Fibroblast of villous mesenchyme (primary cell): ENCODE data around the gene AFMID. TPM values are rescaled to one million over a fixed set of nuclear protein-coding genes. Genes with fewer than 3 reads are reported as not detected.
"Not testable (repeated sequence)": the region's sequence is repeated elsewhere in the genome, so short reads cannot be mapped to it uniquely, and the experiment has no call there.

Experiments used
- DNase-seq: peaks from one replicate; pipeline ENCODE4 v3.0.0-alpha.2; 2010; ENCODE audit warnings: low read depth
- H3K4me3 ChIP-seq: 2 replicates; pipeline ENCODE4 v1.5.1; 2011; ENCODE audit warnings: low read depth, mild to moderate bottlenecking, low read length
- CTCF ChIP-seq: IDR thresholded peaks from 2 replicates; pipeline ENCODE4 v1.5.1; 2012; ENCODE audit warnings: low read depth, mild to moderate bottlenecking, low read length; ENCODE audit not compliant: insufficient read depth
- total RNA-seq: library from RNA; depleted of rRNA; stranded (reverse); fragments of >200 nt; gene quantifications from 2 replicates; pipeline ENCODE4 v1.2.3, GENCODE V29; 2012

AFMID gene
- total RNA-seq, 1 donor = 21.6 TPM

- no peak for DNase-seq
- TF ChIP-seq CTCF = no peak
- H3K4me3 ChIP-seq = no peak overlapping the region
These were observed 63.0 kb downstream of the AFMID start for GRCh38 chr17:78249818-78250806.

GRCh38 chr17:78250891-78251772 is 64.0 kb downstream of the AFMID start:
- peak; percentile 84 for DNase-seq
- peak; percentile 96 for TF ChIP-seq CTCF
- no peak overlapping the region for H3K4me3 ChIP-seq

GRCh38 chr17:78251773-78252103 is 64.6 kb downstream of the AFMID start:
- H3K4me3 ChIP-seq = no peak overlapping the region
- no peak for DNase-seq
- no peak for TF ChIP-seq CTCF

GRCh38 chr17:78252111-78252634 is 65.0 kb downstream of the AFMID start:
- no peak for DNase-seq

GRCh38 chr17:78252701-78253635 is 65.8 kb downstream of the AFMID start:
- no peak for DNase-seq
- no peak for TF ChIP-seq CTCF
- no peak overlapping the region for H3K4me3 ChIP-seq

More at GRCh38 chr17:78252111-78252634, 65.0 kb downstream of the AFMID start:
- no peak overlapping the region for H3K4me3 ChIP-seq
- no peak for TF ChIP-seq CTCF

- peak overlapping the region; percentile 79 for H3K4me3 ChIP-seq
- DNase-seq = not testable (repeated sequence)
These were observed 66.4 kb downstream of the AFMID start for GRCh38 chr17:78253636-78253945.
